Measurements from ENCODE around the gene TRIM61.
"Not testable (repeated sequence)": the region's sequence is repeated elsewhere in the genome, so short reads cannot be mapped to it uniquely, and the experiment has no call there.

- not testable (repeated sequence) for TF ChIP-seq POLR2AphosphoS5 (IDR thresholded peaks at IDR 0.05; ENCODE audit: borderline replicate concordance, low read depth, low read length); EZH2 (IDR thresholded peaks at IDR 0.05)
These were observed 21.1 kb upstream of the TRIM61 start for GRCh38 chr4:164998526-164999080.
